HepG2 (cell line): ENCODE results near the gene STAT1. TPM values are rescaled to one million over a fixed set of nuclear protein-coding genes. Genes with fewer than 3 reads are reported as not detected.

Experiments
- ATAC-seq: fragments of 200-7000 bp; cut with Tn5 transposase; 3 replicates; pipeline ENCODE4 v1.9.1; 2020; ENCODE audit warnings: mild to moderate bottlenecking, moderate library complexity
- BruUV-seq: library from RNA; stranded (reverse); fragments of 400-500 nt; replicated peaks from 2 replicates; lab custom pipeline; 2021; lab: Mats Ljungman, UMichigan
- CTCF ChIA-PET: fragments of 300-600 bp; formaldehyde crosslinking; extraction: SDS; loops from one replicate; lab custom pipeline; 2021; ENCODE audit warnings: low total read pairs, inconsistent platforms, low intra/inter-chr PET ratio; lab: Yijun Ruan, JAX
- POLR2A ChIA-PET: fragments of 350-600 bp; sonication (Branson Sonifier 250); formaldehyde crosslinking; loops from one replicate; lab custom pipeline; 2020; ENCODE audit warnings: antibody characterized with exemption, inconsistent platforms; lab: Yijun Ruan, JAX
- DNase-seq: peaks from one replicate; pipeline ENCODE4 v3.0.0-alpha.2; 2015; ENCODE audit warnings: low spot score
- FAIRE-seq: peaks from 3 replicates; lab custom pipeline; 2011; peaks lifted over from hg19 to GRCh38; lab: Jason Lieb, UNC
- H2AFZ ChIP-seq: one replicate; pipeline ENCODE4 v1.6.1; 2011; ENCODE audit warnings: low read length, inconsistent platforms
- H3K27ac ChIP-seq: fragments of 300-600 bp; 3 replicates; pipeline ENCODE4 v1.8.0; 2011; ENCODE audit warnings: mixed run types, mild to moderate bottlenecking, mixed read lengths, low read length, inconsistent platforms; ENCODE audit not compliant: insufficient read depth; ENCODE audit errors: extremely low read length
- H3K27me3 ChIP-seq, 2 experiments: fragments of 200-600 bp in 1 of 2; 2 replicates in 1 of 2; 3 replicates in 1 of 2; pipeline versions ENCODE4 v1.6.0 to v1.8.0; 2011; ENCODE audit warnings: low read length in 2 of 2, mild to moderate bottlenecking in 2 of 2, moderate library complexity in 2 of 2, inconsistent platforms in 1 of 2; ENCODE audit not compliant: insufficient read depth in 2 of 2, control insufficient read depth in 1 of 2
- H3K36me3 ChIP-seq, 2 experiments: fragments of 200-600 bp in 1 of 2; replicated peaks in 1 of 2; 2 replicates in 1 of 2; 3 replicates in 1 of 2; pipeline versions ENCODE4 v1.5.1 to v1.8.0; 2011; ENCODE audit warnings: low read length in 2 of 2, inconsistent platforms in 1 of 2; ENCODE audit not compliant: insufficient read depth in 2 of 2, control insufficient read depth in 1 of 2
- H3K4me1 ChIP-seq: 2 replicates; pipeline ENCODE4 v1.5.1; 2012; ENCODE audit warnings: low read length, inconsistent platforms; ENCODE audit not compliant: insufficient read depth
- H3K4me2 ChIP-seq: 2 replicates; pipeline ENCODE4 v1.6.0; 2011; ENCODE audit warnings: low read depth, low read length, inconsistent platforms
- H3K4me3 ChIP-seq, 3 experiments: fragments of 200-600 bp in 1 of 3; sonication (generic), shearing (Covaris generic) in 1 of 3; replicated peaks in 1 of 3; 2 replicates each; pipeline ENCODE4 v1.5.1; 2011 to 2016; ENCODE audit warnings: low read length in 3 of 3, inconsistent platforms in 2 of 3, low read depth in 2 of 3, mild to moderate bottlenecking in 2 of 3, control low read depth in 1 of 3, mixed read lengths in 1 of 3; ENCODE audit not compliant: insufficient read depth in 1 of 3
- H3K79me2 ChIP-seq: one replicate; pipeline ENCODE4 v1.6.1; 2011; ENCODE audit warnings: low read length, inconsistent platforms; ENCODE audit not compliant: insufficient read depth
- H3K9ac ChIP-seq: 2 replicates; pipeline ENCODE4 v1.6.0; 2011; ENCODE audit warnings: mild to moderate bottlenecking, low read depth, low read length, inconsistent platforms; ENCODE audit not compliant: insufficient read depth
- H3K9me3 ChIP-seq: 2 replicates; pipeline ENCODE4 v1.5.1; 2012; ENCODE audit warnings: mild to moderate bottlenecking, low read length
- H4K20me1 ChIP-seq: 2 replicates; pipeline ENCODE4 v1.6.0; 2011; ENCODE audit warnings: inconsistent platforms, mild to moderate bottlenecking, low read length, moderate library complexity; ENCODE audit not compliant: insufficient read depth
- BHLHE40 ChIP-seq: IDR thresholded peaks from 2 replicates; pipeline ENCODE4 v1.6.1; 2011; ENCODE audit warnings: low read length, improper control_type of control experiment
- GABPB1 ChIP-seq: IDR thresholded peaks from 2 replicates; pipeline ENCODE4 v1.6.1; 2016; ENCODE audit warnings: mild to moderate bottlenecking, missing genetic modification reagents, moderate library complexity, missing compliant biosample characterization
- KDM1A ChIP-seq: IDR thresholded peaks from 2 replicates; pipeline ENCODE4 v1.6.1; 2016; ENCODE audit warnings: missing compliant biosample characterization
- MEIS1 ChIP-seq: sonication (generic); formaldehyde crosslinking; IDR thresholded peaks from 2 replicates; pipeline ENCODE4 v1.9.0; 2021; ENCODE audit warnings: mild to moderate bottlenecking, missing genetic modification reagents, moderate library complexity, borderline replicate concordance
- MIER3 ChIP-seq: IDR thresholded peaks from 2 replicates; pipeline ENCODE4 v1.6.1; 2016; ENCODE audit warnings: missing compliant biosample characterization, borderline replicate concordance
- SMARCE1 ChIP-seq: fragments of 450-650 bp; IDR thresholded peaks from 2 replicates; pipeline ENCODE4 v1.6.1; 2017; ENCODE audit warnings: borderline replicate concordance
- ZBTB37 ChIP-seq: sonication (generic); formaldehyde crosslinking; IDR thresholded peaks from 2 replicates; pipeline ENCODE4 v1.4.0; 2020; ENCODE audit warnings: mild to moderate bottlenecking, missing genetic modification reagents
- ZNF451 ChIP-seq: sonication (generic); formaldehyde crosslinking; IDR thresholded peaks from 2 replicates; pipeline ENCODE4 v1.5.0; 2020; ENCODE audit warnings: mild to moderate bottlenecking, missing genetic modification reagents
- ZNF619 ChIP-seq: sonication (generic); formaldehyde crosslinking; IDR thresholded peaks from 2 replicates; pipeline ENCODE4 v1.4.0; 2020; ENCODE audit warnings: mild to moderate bottlenecking, missing genetic modification reagents
- WGBS: methylation state at CpG from one replicate; pipeline ENCODE4 v1.1.6; 2017; ENCODE audit warnings: low lambda C conversion rate; 5-methylcytosine and 5-hydroxymethylcytosine counted together
- in situ Hi-C: cut with HindIII; loops from 2 replicates; pipeline ENCODE4 v1.10.0; 2017; ENCODE audit warnings: low pct_unique_long_range_greater_than_20kb; ENCODE audit not compliant: extremely low pct_ligation_motif_present
- intact Hi-C: fragments of 100-400 bp; cut with micrococcal nuclease; formaldehyde crosslinking; loops from one replicate; pipeline ENCODE4 v1.10.0; 2022; ENCODE audit not compliant: unreplicated experiment
- polyA plus RNA-seq, 8 experiments: library from polyadenylated mRNA; depleted of rRNA in 3 of 8; stranded (reverse) in 7 of 8; unstranded in 1 of 8; fragments of >200 nt; fragmentation: Illumina TruSeq in 4 of 8; extraction: Trizol in 4 of 8; gene quantifications; 2 replicates each; pipeline versions ENCODE4 v1.2.1 to v1.2.3, GENCODE V29; 2011 to 2016; ENCODE audit warnings: low read depth in 4 of 8, missing spikeins in 1 of 8, mixed read lengths in 1 of 8; ENCODE audit not compliant: insufficient read depth in 1 of 8
- total RNA-seq, 5 experiments: library from RNA; depleted of rRNA; stranded (reverse); fragments of >200 nt; fragmentation: Illumina TruSeq; extraction: Trizol; gene quantifications; 2 replicates each; pipeline ENCODE4 v1.2.3, GENCODE V29; 2016; ENCODE audit warnings: low read depth in 1 of 5
- TF ChIP-seq, protein P1 (sequence below): sonication (generic); formaldehyde crosslinking; conservative IDR thresholded peaks from 2 replicates; pipeline ENCODE4 v1.4.0; 2020; ENCODE audit warnings: missing genetic modification reagents

The STAT1 gene
- total and polyA plus RNA-seq, 2 of the 13 experiments (the other 11 are each of a cell fraction or from before 2014, with no cell fraction given): 21.8 to 59.6 TPM

DNA sequence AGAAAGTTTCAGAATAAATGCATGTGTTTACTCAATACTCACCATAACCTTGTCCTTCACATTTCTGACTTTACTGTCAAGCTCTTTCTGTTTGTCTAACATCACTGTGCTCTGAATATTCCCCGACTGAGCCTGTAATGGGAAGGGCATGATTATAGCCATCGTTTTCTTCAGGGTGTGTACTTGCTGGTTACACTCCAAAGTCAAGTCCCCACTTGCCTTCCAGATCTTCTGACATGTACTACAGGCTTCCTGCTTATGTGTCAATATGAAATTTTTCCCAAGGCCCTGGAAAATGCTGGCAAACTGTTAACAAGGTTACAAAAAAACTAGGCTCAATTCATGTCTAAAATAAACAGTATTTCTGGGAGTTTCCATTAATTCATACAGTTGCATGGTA lies 12.9 kb downstream of the STAT1 start:
- FAIRE-seq (no peak), DNase-seq (no peak), ATAC-seq (no peak)
- H3K4me2 ChIP-seq: no peak overlapping the region
- no peaks in the 10 kb centered on the region for H3K27me3 ChIP-seq
- H3K79me2 ChIP-seq: no peaks in the 10 kb centered on the region
- CTCF ChIA-PET: no interaction called here
- WGBS: 77% methylated on average over 2 of the region's 2 CpGs
- H3K9ac ChIP-seq: no peak overlapping the region
- H3K27ac ChIP-seq: no peak overlapping the region
- H3K4me1 ChIP-seq: no peaks in the 10 kb centered on the region
- POLR2A ChIA-PET: no interaction called here
- H3K4me3 ChIP-seq: no peak overlapping the region
- BruUV-seq: no TSS peak
- H3K9me3 ChIP-seq: no peaks in the 10 kb centered on the region
- TF ChIP-seq ZBTB37 (no peak), BHLHE40 (no peak), GABPB1 (CRISPR knock-in tag) (no peak)
- in situ Hi-C loops (no loop called here), intact Hi-C loops (no loop called here)
- peaks cover 35 to 86% of the 10 kb centered on the region in 2 experiments for H3K36me3 ChIP-seq
- H4K20me1 ChIP-seq: no peaks in the 10 kb centered on the region; the same call in 1 of the 2 replicates
- no peak overlapping the region for H2AFZ ChIP-seq

DNA sequence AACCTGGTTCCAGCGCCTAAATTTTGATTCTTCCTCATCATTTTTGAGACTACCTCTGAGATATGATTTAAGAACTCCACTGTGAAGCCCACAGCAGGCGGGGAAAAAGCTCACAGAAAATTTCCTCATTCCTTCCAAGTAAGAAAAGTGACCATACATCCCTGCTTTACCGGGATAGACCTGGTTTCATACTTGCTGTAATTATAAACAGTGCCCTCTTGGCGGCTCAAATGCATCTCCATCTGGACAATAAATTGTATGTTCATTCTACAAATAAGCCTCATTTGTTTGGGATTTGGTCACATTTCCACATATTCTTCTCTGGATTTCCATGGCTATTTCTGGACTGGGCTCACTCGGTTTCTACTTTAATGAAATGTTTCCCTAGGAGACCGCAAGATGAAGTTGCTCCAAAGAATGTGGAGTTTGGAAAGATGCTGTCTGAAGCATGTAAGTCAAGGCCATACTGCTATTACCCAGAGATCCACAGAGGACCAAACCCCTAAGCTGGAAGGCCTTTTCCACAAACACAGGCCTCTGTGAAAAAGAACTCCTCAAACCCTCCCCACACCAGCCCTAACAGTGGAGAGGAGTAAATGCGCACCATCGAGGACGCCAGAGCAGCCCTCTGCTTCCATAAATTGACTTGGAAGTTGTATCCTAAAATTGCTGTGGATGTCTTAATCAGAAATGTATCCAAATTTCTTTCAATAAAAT lies 13.9 kb downstream of the STAT1 start:
- no peak for ATAC-seq
- no TSS peak for BruUV-seq
- intact Hi-C loops (no loop called here), in situ Hi-C loops (no loop called here)
- ChIA-PET CTCF (no interaction called here), POLR2A (interaction anchor here (0.8 kb wide), 1 partner anchor 14 kb away, joined by 3 read pairs; the partner anchor contains the start of gene STAT1)
- Histone ChIP-seq H3K4me1 (no peaks in the 10 kb centered on the region), H3K9me3 (no peaks in the 10 kb centered on the region), H3K4me3 (no peak overlapping the region), H3K9ac (no peak overlapping the region), H3K27ac (no peak overlapping the region), H3K4me2 (no peak overlapping the region), H4K20me1 (no peaks in the 10 kb centered on the region; the same call in 1 of the 2 replicates), H3K79me2 (no peaks in the 10 kb centered on the region), H3K27me3 (no peaks in the 10 kb centered on the region), H3K36me3 (peaks cover 37 to 87% of the 10 kb centered on the region in 2 experiments), H2AFZ (no peak overlapping the region)
- 97% methylated on average over 9 of the region's 9 CpGs for WGBS
- FAIRE-seq: no peak
- no peak for DNase-seq
- TF ChIP-seq MEIS1 (no peak), MIER3 (CRISPR knock-in tag) (no peak), SMARCE1 (no peak), ZNF451 (CRISPR knock-in tag) (no peak), KDM1A (CRISPR knock-in tag) (no peak), ZNF619 (no peak)
- TF ChIP-seq, protein P1, sequence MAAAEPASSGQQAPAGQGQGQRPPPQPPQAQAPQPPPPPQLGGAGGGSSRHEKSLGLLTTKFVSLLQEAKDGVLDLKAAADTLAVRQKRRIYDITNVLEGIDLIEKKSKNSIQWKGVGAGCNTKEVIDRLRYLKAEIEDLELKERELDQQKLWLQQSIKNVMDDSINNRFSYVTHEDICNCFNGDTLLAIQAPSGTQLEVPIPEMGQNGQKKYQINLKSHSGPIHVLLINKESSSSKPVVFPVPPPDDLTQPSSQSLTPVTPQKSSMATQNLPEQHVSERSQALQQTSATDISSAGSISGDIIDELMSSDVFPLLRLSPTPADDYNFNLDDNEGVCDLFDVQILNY (CRISPR knock-in tag): no peak
